Measurements from ENCODE around the gene SCYL1. TPM values are rescaled to one million over a fixed set of nuclear protein-coding genes. Genes with fewer than 3 reads are reported as not detected.

The SCYL1 gene
- total and polyA plus RNA-seq, 8 donors = 40.1 to 83.9 (median 43.1) TPM

DNA sequence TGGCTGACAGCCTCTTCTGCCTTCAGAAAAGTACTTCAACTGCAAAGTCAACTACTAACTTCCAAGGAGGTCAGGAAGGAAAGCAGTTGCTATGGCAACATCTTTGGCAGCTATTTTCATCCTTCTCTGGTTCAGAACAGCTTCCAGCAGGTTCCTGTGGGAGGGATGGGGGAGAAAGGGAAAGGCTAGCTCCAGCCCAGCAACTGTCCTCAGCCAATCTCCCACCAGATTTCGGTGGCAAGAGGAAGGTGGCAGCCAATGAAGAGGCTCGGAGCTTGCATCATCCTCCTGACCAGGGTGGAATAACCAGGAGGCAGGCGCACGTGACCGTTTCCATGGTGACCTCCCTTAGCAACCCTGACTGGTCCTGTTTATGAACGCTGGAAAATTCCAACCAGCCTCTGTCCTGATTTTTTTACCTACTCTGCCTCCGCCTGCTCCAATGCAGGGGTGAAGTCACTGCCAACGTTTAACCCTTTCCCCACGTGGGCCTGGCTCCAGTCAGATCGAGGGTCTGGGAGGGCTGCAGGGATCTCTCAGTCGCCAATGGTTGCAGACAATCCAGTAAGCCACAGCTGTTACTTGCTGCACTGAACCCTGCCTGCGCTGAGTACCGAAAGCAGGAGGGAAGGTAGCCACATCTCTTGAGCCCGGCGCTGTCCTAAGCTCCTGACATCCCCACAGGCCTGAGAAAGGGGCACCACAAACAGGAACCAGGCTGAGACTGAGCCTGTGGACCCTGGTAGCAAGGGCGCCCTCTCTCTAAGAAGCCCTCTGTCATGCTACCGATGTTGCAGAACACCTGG lies 37.2 kb upstream of the SCYL1 start:
- intact Hi-C loops (cut with DNase I) = no loop called here
- FAIRE-seq (peak; percentile 68), ATAC-seq (peak; percentile 84 to 90 (median 87)), DNase-seq (peak; percentile 82 to 97 (median 94))
- no peak overlapping the region for H3K4me3 ChIP-seq
- H3K36me3 ChIP-seq = no peaks in the 10 kb centered on the region
- TF ChIP-seq, protein P1, sequence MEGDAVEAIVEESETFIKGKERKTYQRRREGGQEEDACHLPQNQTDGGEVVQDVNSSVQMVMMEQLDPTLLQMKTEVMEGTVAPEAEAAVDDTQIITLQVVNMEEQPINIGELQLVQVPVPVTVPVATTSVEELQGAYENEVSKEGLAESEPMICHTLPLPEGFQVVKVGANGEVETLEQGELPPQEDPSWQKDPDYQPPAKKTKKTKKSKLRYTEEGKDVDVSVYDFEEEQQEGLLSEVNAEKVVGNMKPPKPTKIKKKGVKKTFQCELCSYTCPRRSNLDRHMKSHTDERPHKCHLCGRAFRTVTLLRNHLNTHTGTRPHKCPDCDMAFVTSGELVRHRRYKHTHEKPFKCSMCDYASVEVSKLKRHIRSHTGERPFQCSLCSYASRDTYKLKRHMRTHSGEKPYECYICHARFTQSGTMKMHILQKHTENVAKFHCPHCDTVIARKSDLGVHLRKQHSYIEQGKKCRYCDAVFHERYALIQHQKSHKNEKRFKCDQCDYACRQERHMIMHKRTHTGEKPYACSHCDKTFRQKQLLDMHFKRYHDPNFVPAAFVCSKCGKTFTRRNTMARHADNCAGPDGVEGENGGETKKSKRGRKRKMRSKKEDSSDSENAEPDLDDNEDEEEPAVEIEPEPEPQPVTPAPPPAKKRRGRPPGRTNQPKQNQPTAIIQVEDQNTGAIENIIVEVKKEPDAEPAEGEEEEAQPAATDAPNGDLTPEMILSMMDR (IDR thresholded peaks at IDR 0.05) = no peak
- H3K27ac ChIP-seq = peak overlapping the region; percentile 57 to 88 (median 72)
- H3K9me3 ChIP-seq = no peaks in the 10 kb centered on the region
- peaks cover 25 to 41% (median 27%) of the 10 kb centered on the region in 3 donors for H3K4me1 ChIP-seq
- WGBS, 2 donors = 12 to 13% methylated on average over 17 of the region's 17 CpGs
- H3K27me3 ChIP-seq = no peaks in the 10 kb centered on the region

DNA sequence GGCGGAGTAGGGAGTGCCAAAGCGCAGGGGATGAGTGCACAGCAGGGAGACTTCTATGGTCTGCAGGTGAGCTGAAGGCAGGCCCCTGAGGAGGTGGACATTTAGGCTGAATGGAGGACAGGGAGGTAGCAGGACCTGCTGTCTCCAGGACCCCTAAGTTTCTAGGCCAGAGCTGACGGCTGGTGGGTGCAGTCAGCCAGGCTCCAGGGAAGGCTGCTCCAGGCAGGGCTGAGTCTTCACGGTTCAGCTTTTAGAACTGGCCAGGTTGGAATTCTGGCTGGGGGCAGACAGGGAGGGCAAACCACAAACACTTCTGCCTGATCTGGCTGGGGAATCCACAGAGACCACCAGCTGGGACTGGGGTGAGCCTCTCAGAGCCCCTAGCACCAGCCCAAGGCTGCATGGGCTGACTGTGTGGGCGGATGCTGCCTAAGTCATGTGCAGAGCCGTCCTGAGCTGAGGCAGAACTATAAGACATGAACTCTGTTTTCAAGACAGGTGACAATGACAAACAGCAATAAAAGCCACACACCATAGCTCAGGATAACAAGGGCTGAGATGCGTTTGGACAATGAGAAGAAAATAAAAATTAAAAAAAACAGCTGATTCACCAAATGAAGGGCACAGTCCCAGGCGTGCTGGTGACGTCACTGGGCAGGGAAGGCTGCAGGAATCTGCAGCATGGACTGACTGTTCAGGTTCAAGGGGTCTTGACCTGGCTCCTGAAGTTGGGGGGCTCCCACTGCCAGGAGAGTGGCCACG lies 36.4 kb upstream of the SCYL1 start:
- peak in 3 of 6 donors; percentile 49 for DNase-seq
- H3K27ac ChIP-seq = peak overlapping the region; percentile 57 to 88 (median 72)
- TF ChIP-seq, protein P1 (IDR thresholded peaks at IDR 0.05) = no peak
- WGBS, 2 donors = 61 to 63% methylated on average over 10 of the region's 10 CpGs
- no peak for FAIRE-seq
- H3K36me3 ChIP-seq = no peaks in the 10 kb centered on the region
- intact Hi-C loops (cut with DNase I) = no loop called here
- ATAC-seq = no peak
- no peaks in the 10 kb centered on the region for H3K27me3 ChIP-seq
- H3K4me3 ChIP-seq = no peak overlapping the region
- peaks cover 32 to 49% (median 35%) of the 10 kb centered on the region in 3 donors for H3K4me1 ChIP-seq
- no peaks in the 10 kb centered on the region for H3K9me3 ChIP-seq

DNA sequence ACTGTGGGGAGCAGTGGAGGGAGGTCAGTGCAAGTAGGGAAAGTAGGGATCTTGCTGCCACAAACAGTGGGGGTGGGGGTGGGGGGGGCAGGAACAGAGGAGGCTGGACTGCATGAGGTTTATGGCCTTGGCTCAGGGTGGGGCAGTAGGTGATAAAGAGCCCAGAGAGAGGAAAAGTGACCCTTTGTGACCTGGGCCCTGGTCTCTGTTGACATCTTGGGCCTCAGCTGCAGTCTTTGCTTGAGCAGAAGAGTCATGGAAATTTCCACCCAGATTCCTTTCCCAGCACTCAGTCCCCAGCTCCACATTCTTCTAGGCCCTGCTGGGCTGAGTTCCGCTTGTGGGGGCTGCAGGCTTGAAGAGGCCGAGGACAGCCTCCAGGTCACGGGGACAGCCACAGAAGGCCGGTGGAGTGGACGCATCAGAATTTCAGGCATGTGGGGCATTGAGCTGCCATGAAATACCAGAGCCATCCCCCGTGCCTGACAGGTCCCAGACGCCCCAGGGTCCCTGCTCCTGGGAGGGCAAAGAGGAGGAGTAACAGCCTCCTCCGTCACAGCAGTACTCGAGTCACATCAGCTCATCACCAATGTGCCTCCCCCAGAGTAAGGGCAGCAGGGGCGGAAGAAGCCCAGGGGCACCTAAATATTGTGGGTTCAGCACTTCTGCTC lies 35.7 kb upstream of the SCYL1 start:
- ATAC-seq = no peak
- TF ChIP-seq, protein P1 (IDR thresholded peaks at IDR 0.05) = no peak
- H3K4me1 ChIP-seq = peaks cover 37 to 56% (median 42%) of the 10 kb centered on the region in 3 donors
- no peak for FAIRE-seq
- H3K27me3 ChIP-seq = no peaks in the 10 kb centered on the region
- WGBS, 2 donors = 74 to 88% methylated on average over 10 of the region's 10 CpGs
- no peak overlapping the region for H3K4me3 ChIP-seq
- intact Hi-C loops (cut with DNase I) = no loop called here
- H3K27ac ChIP-seq = peak overlapping the region; percentile 5 to 88 (median 72)
- DNase-seq = peak in 2 of 6 donors; percentile 42 to 54
- no peaks in the 10 kb centered on the region for H3K9me3 ChIP-seq
- no peaks in the 10 kb centered on the region for H3K36me3 ChIP-seq

DNA sequence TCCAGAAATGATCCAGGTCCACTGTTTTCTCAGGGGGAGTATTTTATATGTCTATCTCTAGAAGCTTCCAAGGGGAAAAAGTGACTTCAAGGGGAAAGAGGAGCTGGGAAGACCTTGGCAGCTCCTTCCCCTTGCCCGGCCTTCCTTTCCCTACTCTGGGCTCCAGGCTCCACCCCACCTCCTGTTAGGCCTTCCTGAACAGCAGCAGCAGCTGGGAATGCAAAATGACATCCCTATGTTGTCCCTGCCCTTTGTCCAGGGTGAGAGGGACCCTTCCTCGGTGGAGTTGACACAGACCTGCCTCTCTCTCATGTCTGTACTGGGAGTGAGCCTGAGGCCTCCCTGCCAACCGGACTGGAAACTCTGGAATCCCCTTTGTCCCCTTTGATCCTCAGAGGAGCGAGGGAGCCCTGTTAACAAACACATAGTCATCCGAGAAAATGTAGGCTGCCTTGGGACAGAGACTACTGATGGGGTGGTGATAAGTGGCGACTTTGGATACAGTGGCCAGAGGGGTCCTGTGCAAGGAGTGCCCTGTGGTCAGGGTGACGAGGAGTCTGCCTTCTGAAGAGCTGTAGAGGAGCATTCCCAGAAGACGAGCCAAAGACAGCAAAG lies 35.1 kb upstream of the SCYL1 start:
- peaks cover 44 to 62% (median 48%) of the 10 kb centered on the region in 3 donors for H3K4me1 ChIP-seq
- H3K9me3 ChIP-seq = no peaks in the 10 kb centered on the region
- ATAC-seq (no peak), FAIRE-seq (no peak), DNase-seq (peak in 2 of 6 donors; percentile 22 to 43)
- TF ChIP-seq, protein P1 (IDR thresholded peaks at IDR 0.05) = no peak
- H3K27ac ChIP-seq = peak overlapping the region; percentile 4 to 88 (median 40)
- no peak overlapping the region for H3K4me3 ChIP-seq
- intact Hi-C loops (cut with DNase I) = no loop called here
- 72 to 85% methylated on average over 8 of the region's 8 CpGs for WGBS, 2 donors
- no peaks in the 10 kb centered on the region for H3K27me3 ChIP-seq
- H3K36me3 ChIP-seq = no peaks in the 10 kb centered on the region

All from pancreas (tissue), 10 donors.